SK-N-MC (cell line): Measurements from ENCODE around the gene ALOX5AP.

ENCODE experiments used
- DNase-seq: peaks from one replicate; pipeline ENCODE4 v3.0.0-alpha.2; 2011; ENCODE audit warnings: low read depth, low spot score
- H3K27ac ChIP-seq: fragments of 200-600 bp; sonication (generic); 2 replicates; pipeline ENCODE4 v1.5.1; 2016; ENCODE audit warnings: mixed run types
- H3K36me3 ChIP-seq: fragments of 200-600 bp; sonication (generic); 2 replicates; pipeline ENCODE4 v1.6.1; 2017; ENCODE audit warnings: antibody characterized with exemption, low read length, mixed read lengths; ENCODE audit not compliant: insufficient read depth
- H3K4me3 ChIP-seq: fragments of 200-600 bp; sonication (generic); 2 replicates; pipeline ENCODE4 v1.5.1; 2016
- H3K9ac ChIP-seq: fragments of 200-600 bp; sonication (generic); 2 replicates; pipeline ENCODE4 v1.8.0; 2017; ENCODE audit warnings: mixed run types, mixed read lengths; ENCODE audit not compliant: insufficient read length
- H3K9me3 ChIP-seq: fragments of 200-600 bp; sonication (generic); 2 replicates; pipeline ENCODE4 v1.6.1; 2017; ENCODE audit warnings: low read depth, mild to moderate bottlenecking, antibody characterized with exemption, low read length, moderate library complexity, mixed read lengths
- EZH2 ChIP-seq: fragments of 200-600 bp; sonication (generic); IDR thresholded peaks from one replicate; pipeline ENCODE4 v1.6.1; 2017; ENCODE audit warnings: antibody characterized with exemption
- FOXP2 ChIP-seq: optimal IDR thresholded peaks from 2 replicates; pipeline ENCODE3; 2011; ENCODE audit warnings: mild to moderate bottlenecking, moderate library complexity; ENCODE audit not compliant: insufficient read depth; ENCODE audit errors: extremely low read length, control extremely low read depth
- POLR2AphosphoS5 ChIP-seq: IDR thresholded peaks from 2 replicates; pipeline ENCODE4 v1.6.1; 2012; ENCODE audit warnings: mild to moderate bottlenecking, low read depth, low read length, borderline replicate concordance

ALOX5AP gene

GRCh38 chr13:30730526-30730925 is 4.8 kb upstream of the ALOX5AP start:
- no peak overlapping the region for H3K4me3 ChIP-seq
- H3K36me3 ChIP-seq, result no peaks in the 10 kb centered on the region
- H3K9ac ChIP-seq, result no peak overlapping the region
- no peak overlapping the region for H3K27ac ChIP-seq
- DNase-seq, result no peak
- TF ChIP-seq FOXP2 (no peak), POLR2AphosphoS5 (no peak), EZH2 (no peak)
- H3K9me3 ChIP-seq, result no peaks in the 10 kb centered on the region

DNA sequence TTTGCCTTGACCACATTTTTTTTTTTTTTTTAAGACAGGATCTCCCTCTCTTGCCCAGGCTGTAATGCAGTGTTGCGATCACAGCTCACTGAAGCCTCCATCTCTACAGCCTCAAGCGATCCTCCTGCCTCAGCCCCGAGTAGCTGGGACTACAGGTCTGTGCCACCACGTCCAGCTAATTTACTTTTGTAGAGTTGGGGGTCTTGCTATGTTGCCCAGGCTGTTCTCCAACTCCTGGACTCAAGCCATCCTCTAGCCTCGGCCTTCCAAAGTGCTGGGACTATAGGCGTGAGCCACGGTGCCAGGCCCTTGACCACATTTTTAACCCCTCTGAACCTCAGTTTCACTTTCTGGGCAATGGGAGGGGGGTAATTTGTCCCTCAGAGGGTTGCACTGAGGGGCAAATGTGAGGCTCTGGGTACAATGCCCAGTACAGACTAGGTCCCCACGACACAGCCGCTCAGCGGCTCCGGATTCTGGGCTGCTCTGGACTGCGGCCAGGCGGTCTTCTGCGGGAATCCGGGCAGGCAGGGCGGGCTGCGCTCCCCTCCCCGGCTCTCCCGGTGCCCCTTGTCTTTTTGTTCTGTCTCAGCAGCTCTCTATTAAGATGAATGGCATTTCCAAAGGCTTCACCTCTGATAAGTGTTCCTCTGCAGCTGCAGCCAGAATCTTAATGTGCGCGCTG is 3.8 kb upstream of the ALOX5AP start:
- no peak overlapping the region for H3K4me3 ChIP-seq
- no peaks in the 10 kb centered on the region for H3K36me3 ChIP-seq
- no peaks in the 10 kb centered on the region for H3K9me3 ChIP-seq
- H3K27ac ChIP-seq, result no peak overlapping the region
- DNase-seq, result no peak
- TF ChIP-seq EZH2 (no peak), POLR2AphosphoS5 (no peak), FOXP2 (no peak)
- H3K9ac ChIP-seq, result no peak overlapping the region

- Histone ChIP-seq H3K9ac (no peak overlapping the region), H3K36me3 (no peaks in the 10 kb centered on the region), H3K27ac (no peak overlapping the region), H3K4me3 (no peak overlapping the region), H3K9me3 (no peaks in the 10 kb centered on the region)
- no peak for DNase-seq
- TF ChIP-seq EZH2 (no peak), POLR2AphosphoS5 (no peak), FOXP2 (no peak)
Observed at GRCh38 chr13:30732046-30732390, 3.3 kb upstream of the ALOX5AP start.

- no peak for DNase-seq
- Histone ChIP-seq H3K36me3 (no peaks in the 10 kb centered on the region), H3K9ac (no peak overlapping the region), H3K27ac (no peak overlapping the region), H3K9me3 (no peaks in the 10 kb centered on the region), H3K4me3 (no peak overlapping the region)
- no peak for TF ChIP-seq EZH2
- TF ChIP-seq FOXP2, result no peak
- no peak for TF ChIP-seq POLR2AphosphoS5
Observed at GRCh38 chr13:30734439-30734838, 904 bp upstream of the ALOX5AP start.

DNA sequence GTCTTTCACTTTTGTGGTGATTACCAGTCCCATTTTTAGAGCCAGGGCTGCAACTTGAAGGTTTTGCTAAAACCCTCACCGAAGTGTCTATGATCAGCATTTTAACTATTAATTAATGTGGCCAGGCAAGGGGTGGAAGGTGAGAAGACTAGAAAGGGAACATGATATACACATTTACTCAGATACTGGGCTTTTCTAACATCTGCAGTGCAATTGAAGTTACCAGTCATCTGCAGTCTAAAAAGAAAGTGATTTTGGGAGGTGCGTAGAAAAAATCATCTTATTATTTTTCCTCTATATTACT is 481 bp downstream of the ALOX5AP start:
- no peak for DNase-seq
- no peak overlapping the region for H3K4me3 ChIP-seq
- no peak overlapping the region for H3K9ac ChIP-seq
- no peak for TF ChIP-seq POLR2AphosphoS5
- TF ChIP-seq EZH2, result no peak
- TF ChIP-seq FOXP2, result no peak
- no peaks in the 10 kb centered on the region for H3K36me3 ChIP-seq
- no peak overlapping the region for H3K27ac ChIP-seq
- no peaks in the 10 kb centered on the region for H3K9me3 ChIP-seq

- H3K36me3 ChIP-seq, result no peaks in the 10 kb centered on the region
- H3K27ac ChIP-seq, result no peak overlapping the region
- no peak overlapping the region for H3K9ac ChIP-seq
- DNase-seq, result no peak
- H3K4me3 ChIP-seq, result no peak overlapping the region
- H3K9me3 ChIP-seq, result no peaks in the 10 kb centered on the region
- TF ChIP-seq EZH2 (no peak), POLR2AphosphoS5 (no peak), FOXP2 (no peak)
Observed at GRCh38 chr13:30736461-30737320, 1.3 kb downstream of the ALOX5AP start.

DNA sequence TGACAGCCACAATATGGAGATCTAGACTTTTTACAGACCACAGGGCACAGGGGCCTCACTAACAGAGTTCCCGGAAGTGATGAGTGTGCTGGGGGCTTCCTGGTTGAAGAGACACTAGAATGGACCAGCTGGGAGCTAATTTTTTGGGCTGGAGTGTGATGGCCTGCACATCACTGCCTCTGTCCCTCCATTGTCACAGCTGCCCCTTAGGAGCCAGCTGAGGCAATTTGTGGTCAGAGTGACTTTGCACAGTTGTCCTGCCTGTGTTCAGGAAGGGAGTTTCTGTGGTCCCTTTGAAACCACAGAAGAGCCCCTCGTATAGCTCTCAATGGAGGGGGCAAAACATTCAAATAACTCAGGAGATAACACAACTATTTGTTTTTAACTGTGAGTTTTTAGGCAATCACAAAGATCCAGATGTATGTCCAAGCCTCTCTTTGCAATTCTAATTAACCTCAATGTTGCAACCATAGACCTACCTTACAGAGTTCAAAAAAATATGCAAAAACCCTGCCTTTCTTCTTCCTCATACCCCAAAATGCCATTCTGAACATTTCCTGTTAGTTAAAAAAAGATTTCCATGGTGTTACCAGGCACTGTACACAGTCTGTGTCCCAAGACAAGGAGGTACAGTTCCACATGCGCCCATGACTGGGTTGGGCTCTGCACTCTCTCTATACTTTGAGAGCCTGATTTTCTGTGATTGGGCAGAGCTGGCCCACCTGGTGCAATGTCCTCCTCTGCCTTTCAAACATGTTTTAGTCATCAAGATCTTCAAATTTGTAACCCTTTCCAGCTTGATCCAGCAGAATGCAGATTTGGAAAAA is 2.4 kb downstream of the ALOX5AP start:
- no peak overlapping the region for H3K4me3 ChIP-seq
- no peaks in the 10 kb centered on the region for H3K9me3 ChIP-seq
- H3K36me3 ChIP-seq, result no peaks in the 10 kb centered on the region
- DNase-seq, result no peak
- no peak for TF ChIP-seq EZH2
- TF ChIP-seq FOXP2, result no peak
- no peak for TF ChIP-seq POLR2AphosphoS5
- no peak overlapping the region for H3K9ac ChIP-seq
- no peak overlapping the region for H3K27ac ChIP-seq

DNA sequence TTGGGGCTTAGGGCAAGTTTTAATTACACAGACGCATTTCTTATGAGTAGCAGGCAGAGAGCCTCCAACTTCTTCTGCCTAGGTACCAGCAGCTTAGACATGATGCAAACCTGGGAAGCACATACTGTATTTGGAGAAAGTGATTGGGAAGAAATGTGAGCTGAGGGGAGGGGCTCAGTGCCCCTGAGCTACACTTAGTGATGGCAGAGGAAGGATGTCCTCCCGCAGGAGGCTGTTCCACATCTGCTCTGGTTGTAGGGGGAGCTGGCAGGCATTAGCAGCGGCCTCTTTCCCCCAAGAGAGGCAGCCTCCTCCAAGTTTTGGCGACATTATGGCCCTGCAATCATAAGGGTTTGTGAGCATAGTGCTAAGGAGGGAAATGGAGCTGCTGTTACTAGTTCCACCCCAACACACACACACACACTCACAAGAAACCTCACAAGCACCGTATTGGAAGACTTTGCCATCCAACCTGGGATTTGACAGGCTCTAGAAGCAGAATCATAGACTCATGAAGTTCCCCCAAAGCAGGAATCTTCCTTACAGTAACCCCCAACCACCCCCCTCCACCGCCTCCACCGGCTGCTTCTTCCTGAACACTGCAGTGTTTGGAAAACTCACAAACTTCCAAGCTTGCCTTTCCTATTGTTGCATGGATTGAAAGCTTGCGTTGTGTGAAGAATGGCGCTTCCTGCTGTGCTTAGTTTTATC is 3.3 kb downstream of the ALOX5AP start:
- no peak overlapping the region for H3K4me3 ChIP-seq
- no peaks in the 10 kb centered on the region for H3K9me3 ChIP-seq
- H3K27ac ChIP-seq, result no peak overlapping the region
- no peaks in the 10 kb centered on the region for H3K36me3 ChIP-seq
- DNase-seq, result no peak
- H3K9ac ChIP-seq, result no peak overlapping the region
- TF ChIP-seq POLR2AphosphoS5, result no peak
- TF ChIP-seq EZH2, result no peak
- TF ChIP-seq FOXP2, result no peak
